GM11168 (cell line): ENCODE data around the gene CYSTM1.
"Not testable (repeated sequence)": the region's sequence is repeated elsewhere in the genome, so short reads cannot be mapped to it uniquely, and the experiment has no call there.

Source experiments
- in situ Hi-C: fragments of 300-500 bp; cut with MboI; formaldehyde crosslinking; loops from one replicate; pipeline ENCODE4 v1.12.0; 2022; ENCODE audit warnings: low sequenced_read_pairs; ENCODE audit not compliant: unreplicated experiment

CYSTM1 gene

DNA sequence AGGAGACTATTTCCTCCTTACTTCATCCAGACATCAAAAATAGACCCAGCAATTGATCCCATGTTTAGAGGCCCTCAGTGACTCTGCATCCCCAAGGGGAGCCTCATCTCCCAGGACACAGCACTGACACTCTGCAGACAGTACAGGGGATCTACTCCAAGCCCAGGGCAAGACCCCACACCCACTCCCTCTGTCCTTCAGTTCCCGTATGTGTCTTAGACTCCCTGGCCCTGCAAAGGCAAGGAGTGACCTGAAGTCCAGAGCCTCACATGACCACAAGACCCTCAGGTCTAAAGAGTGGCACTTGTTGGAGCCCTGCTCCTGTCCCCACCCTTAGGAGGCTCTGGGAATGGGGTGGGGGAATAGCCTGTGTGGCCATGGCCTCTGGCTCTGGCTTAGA lies 27.5 kb upstream of the CYSTM1 start:
- in situ Hi-C loops: no loop called here

DNA sequence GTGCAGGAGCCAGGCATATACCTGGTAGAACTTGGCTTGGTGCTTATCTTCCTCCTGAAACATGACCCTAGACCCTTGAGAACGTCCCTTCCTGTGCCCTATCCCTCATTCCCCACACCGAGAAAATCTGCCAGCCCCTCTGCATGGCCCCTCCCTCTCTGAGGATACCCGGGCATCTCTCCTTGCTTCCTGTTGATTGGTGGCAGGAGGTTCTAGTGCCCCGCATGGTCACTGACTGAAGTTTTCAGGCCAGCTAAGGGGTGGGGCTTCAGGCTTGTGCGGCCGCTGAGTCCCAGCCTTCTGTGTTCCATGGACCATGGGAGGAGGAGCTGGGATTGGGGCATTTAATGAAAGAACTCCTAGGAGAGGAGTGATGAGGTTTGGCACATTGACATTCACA lies 26.5 kb upstream of the CYSTM1 start:
- in situ Hi-C loops: no loop called here

- in situ Hi-C loops: no loop called here
Measured at GRCh38 chr5:140150201-140150600, 24.8 kb upstream of the CYSTM1 start.

GRCh38 chr5:140151144-140152021 lies 23.6 kb upstream of the CYSTM1 start:
- in situ Hi-C loops: no loop called here

DNA sequence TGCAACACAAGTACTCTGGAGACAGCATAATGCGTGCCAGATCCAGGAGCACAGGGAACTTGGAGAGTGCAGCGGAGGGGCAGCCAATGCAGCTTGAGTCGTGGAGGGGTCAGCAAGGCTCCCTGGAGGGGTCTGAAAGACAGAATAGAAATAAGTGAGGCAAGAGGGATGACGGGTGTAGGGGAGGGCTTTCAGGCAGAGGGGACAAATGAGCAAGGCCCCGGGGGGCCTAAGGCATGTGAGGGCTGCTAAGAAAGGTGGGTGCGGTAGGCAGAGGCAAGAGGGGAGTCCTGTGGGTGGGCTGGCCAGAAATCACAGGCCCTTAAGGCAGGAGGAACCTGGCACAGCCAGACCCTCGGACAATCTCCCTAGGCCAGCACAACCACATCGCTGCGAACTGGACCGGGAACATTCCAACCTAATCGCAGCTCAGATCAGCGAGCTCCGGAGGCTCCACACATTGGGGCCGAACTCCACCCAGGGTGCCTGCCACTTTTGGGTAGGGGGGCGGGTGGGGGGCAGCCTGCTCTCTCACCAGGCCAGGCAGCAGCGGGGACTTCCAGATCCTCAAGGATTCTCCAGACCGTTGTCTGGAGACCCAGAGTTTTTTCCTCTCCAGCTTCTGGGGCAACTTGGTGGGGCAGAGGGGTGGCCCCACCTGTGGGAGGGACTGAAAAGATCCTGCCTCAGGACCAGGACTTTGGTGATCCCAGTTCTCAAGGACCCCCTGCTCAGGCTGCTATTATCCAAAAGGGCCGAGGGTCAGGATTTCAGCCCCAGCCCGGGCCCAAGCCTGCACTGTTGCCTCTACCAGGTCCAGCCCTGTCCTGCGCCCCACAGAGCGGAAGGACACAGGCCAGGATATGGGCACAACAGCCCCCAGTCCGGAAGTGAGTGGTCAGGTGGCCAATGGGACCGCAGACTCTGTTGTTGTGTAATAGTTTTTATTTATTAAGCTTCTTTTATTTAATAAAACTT lies 22.7 kb upstream of the CYSTM1 start:
- in situ Hi-C loops: no loop called here

DNA sequence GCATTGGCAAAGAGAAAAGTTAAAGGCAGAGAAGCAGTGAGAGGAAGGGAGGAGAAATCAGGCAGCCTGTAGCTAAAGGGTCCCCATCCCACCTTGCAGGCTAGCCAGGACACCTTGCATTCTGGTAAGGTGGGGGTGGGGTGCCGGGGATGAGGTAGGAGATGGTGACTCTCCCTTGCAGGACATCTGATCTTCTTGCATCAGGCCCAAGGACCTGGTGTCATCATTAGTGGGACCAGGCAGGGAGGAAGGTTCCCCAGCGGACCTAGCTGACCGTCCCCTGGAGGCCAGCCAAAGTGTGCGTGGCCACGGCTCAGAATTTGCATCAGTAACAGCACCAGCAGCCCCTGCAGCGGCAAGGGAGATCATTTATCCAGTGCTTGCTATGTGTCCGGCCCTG lies 21.7 kb upstream of the CYSTM1 start:
- in situ Hi-C loops: no loop called here

DNA sequence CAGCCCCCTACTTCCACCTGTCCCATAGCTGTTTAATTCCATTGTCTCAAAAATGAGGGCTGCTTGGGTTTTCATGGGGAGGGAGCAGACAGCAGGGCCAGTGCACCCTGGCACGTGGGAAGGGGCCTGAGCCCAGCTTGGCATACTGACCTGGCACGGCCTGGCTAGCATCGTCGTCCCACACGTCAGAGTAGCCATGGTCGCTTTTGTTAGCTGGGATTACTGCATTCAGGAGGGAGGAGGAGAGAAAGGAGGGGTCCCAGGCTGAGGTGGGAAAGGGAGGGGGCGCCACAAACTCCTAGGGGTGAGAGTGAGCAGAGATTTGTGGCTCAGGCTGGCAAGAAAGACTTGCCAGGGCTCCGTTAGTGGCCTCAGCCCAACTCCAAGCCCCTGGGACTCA lies 21.1 kb upstream of the CYSTM1 start:
- in situ Hi-C loops: no loop called here

- in situ Hi-C loops: not testable (repeated sequence)
Measured at GRCh38 chr5:140154710-140155381, 20.1 kb upstream of the CYSTM1 start.

DNA sequence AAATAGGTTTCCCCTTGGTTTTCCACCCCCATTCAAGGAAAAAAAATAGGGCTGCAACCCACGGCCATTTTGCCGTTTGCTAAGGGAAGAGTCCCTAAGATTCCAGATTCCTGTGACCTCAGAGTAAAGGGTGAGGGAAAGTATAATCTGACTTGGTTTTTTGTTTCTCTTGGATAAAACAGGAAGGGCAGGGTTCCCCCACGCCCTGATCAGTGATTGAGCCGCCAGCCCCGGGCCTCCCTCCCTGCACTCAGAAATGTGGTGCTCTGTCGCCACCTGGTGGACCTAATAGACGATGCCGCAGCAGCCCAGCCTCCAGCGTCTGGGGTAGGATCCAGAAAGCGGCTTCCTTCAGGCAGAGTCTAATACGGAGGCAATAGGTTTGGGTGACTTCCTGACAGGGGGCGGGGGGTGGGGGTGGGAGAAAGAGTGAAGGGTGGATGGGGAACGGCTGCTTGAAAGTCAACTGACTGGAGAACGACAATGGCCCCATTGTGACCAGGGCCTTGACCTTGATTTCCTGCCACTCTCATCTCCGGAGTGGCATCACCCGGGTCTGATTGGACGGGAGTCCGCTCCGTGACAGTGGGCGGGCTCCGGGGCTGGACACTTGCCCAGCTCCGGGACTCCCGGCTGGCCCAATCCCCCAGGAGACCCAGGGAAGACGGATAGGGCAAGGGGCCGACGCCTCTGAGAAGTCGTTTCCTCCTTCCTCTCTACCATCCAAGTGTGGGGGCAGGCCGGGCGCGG lies 17.8 kb upstream of the CYSTM1 start:
- in situ Hi-C loops: no loop called here

DNA sequence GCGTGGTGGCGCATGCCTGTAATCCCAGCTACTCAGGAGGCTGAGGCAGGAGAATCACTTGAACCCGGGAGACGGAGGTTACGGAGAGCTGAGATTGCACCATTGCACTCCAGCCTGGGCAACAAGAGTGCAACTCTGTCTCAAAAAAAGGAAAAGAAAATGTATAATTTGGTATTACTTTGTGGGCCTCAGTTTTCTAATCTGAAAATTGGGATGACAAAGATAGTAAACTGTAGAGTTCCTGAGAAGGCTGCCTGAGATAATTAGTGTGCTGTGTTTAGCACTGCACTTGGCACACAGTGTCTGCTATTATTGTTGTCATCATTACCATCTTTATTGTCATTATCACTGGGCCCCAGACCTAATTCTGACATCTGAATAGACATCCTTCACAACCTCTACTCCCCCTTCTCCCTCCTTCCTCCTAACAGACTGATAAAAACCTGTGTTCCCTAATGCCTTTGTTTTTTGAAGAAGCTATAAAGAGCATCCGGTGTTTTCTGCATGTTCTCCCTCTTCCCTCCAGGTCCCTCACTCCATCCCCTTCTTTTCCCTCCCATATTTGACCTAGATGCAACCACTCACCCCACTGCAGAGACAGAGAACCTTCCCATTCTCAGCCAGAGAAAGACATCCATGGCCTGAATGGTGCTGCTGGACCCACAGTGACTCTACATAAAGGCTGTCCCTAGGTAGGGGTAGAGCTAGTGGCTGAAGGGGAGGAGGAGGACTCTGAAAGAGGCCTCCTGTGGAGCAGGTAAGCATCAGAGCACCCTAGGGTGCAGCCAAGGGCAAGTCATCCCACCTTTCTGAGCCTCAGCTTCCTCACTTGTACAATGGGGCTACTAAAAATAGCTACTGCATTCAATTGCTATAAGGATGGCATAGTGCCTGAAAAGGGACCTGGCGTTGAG lies 15.7 kb upstream of the CYSTM1 start:
- in situ Hi-C loops: no loop called here

DNA sequence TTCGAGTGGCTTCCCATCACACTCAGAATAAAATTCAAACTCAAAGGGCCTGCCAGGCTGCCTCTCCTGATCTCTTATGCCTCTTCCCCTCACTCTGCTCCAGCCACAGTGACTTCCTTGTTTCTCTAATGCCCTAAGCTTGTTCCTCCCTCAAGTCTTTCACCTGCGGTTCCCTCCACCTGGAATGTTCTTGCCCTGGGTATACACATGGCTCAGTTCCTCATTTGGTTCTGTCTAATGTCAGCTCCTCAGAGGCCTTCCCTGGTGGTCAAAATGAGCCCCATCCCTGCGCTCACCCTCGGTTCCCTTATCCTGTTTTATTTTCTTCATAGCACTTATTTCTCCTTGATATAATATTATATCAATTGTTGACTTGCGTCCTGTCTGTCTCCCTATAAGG lies 12.7 kb upstream of the CYSTM1 start:
- in situ Hi-C loops: loop anchor here (10.0 kb wide), 1 partner anchor 97 kb away; no protein-coding TSS in a partner anchor

GRCh38 chr5:140162781-140163180 lies 12.2 kb upstream of the CYSTM1 start:
- in situ Hi-C loops: loop anchor here (10.0 kb wide), 1 partner anchor 98 kb away; no protein-coding TSS in a partner anchor

GRCh38 chr5:140165101-140165922 lies 9.7 kb upstream of the CYSTM1 start:
- in situ Hi-C loops: loop anchor here (10.0 kb wide), 1 partner anchor 101 kb away; no protein-coding TSS in a partner anchor

- in situ Hi-C loops: loop anchor here (10.0 kb wide), 1 partner anchor 101 kb away; no protein-coding TSS in a partner anchor
Measured at GRCh38 chr5:140165923-140166270, 9.1 kb upstream of the CYSTM1 start.

DNA sequence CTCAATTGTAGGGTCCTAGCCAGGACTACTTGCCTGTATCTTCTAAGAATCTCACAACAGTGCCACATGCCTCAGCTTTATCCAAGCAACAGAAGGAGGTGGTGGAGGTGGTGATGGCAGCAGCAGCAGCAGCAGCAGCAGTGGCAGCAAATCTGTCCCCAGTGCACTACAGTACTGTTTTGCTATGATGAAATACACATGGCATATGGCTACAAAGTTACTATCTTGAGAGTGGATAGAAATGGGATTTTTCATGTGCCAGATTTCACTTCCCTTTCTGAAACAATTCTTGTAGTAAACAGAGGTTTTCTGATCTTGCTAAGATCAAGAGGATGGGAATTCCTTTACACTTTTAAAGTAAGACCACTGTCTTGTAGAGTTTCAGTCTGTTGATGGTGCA lies 8.1 kb upstream of the CYSTM1 start:
- in situ Hi-C loops: loop anchor here (10.0 kb wide), 1 partner anchor 102 kb away; no protein-coding TSS in a partner anchor

GRCh38 chr5:140168371-140168770 lies 6.6 kb upstream of the CYSTM1 start:
- in situ Hi-C loops: loop anchor here (10.0 kb wide), 1 partner anchor 104 kb away; no protein-coding TSS in a partner anchor

DNA sequence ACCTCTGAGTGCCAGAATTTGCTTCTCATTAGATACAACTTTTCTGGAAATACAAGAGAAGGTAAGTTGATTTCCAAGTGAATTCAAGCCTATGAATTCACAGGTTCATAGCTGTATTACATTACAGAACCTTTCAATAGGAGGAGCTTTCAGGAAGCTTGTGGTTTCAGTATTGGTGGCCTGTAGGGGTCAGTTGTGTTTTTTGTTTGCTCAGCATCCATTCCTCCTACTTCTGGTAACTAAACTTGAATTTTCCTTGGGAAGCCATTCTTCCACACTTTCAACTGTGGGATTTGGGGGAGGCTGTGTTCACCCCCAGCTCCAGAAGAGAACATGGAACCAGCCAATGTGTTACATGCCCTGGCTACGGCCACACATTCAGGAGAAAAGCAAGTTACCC lies 5.6 kb upstream of the CYSTM1 start:
- in situ Hi-C loops: loop anchor here (10.0 kb wide), 1 partner anchor 105 kb away; no protein-coding TSS in a partner anchor

DNA sequence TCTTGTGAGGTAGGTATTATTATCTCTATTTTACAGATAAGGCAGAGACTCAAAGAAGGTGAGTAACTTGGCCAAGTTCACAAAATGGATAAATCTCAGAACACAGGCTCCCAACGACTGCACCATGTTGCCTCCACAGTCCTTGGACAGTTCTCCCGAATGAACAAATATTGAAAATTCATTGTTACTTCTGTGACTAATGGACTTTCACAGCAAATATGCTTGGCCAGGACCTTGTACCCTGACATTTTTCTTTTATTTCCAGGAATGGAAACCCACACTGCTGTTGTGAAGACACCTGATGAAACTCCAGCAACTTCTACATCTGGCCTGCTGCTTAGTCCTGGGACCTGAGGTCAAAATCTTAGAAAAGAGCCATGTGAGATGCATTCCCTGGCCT lies 2.5 kb upstream of the CYSTM1 start:
- in situ Hi-C loops: no loop called here
